SK-N-MC (cell line): Measurements from ENCODE around the gene OR11H6.

Experiments used
- EZH2 ChIP-seq: fragments of 200-600 bp; sonication (generic); IDR thresholded peaks from one replicate; pipeline ENCODE4 v1.6.1; 2017; ENCODE audit warnings: antibody characterized with exemption
- POLR2AphosphoS5 ChIP-seq: IDR thresholded peaks from 2 replicates; pipeline ENCODE4 v1.6.1; 2012; ENCODE audit warnings: mild to moderate bottlenecking, low read depth, low read length, borderline replicate concordance

- no peak for TF ChIP-seq EZH2
- no peak for TF ChIP-seq POLR2AphosphoS5
These were observed 13.9 kb upstream of the OR11H6 start for GRCh38 chr14:20209595-20209994.
